ENCODE data around the gene CREM. TPM values are rescaled to one million over a fixed set of nuclear protein-coding genes. Genes with fewer than 3 reads are reported as not detected.

The CREM gene
- total RNA-seq, 1 experiment from 2014 or later: 43.0 TPM

DNA sequence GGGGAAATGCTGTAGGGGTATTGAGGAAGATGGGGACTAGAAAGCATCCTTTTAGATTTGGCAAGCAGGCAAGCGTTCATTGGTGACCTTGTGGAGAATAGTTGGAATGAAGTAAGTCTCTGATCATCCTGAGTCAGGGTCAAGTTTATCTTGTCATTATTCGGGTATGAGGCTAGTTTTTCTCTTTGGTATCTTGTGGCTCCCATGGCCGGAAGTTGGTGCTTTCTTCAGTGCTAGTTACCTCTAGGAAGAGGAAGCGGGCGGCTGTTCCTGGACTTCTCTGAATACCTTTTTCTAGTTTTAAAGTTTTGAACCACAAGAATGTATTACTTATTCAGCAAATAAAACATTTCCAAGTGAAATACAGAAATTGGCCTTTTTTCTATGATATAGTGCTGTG, 9.2 kb downstream of the CREM start:
- DNase-seq (ENCODE audit: low read depth): no peak

DNA sequence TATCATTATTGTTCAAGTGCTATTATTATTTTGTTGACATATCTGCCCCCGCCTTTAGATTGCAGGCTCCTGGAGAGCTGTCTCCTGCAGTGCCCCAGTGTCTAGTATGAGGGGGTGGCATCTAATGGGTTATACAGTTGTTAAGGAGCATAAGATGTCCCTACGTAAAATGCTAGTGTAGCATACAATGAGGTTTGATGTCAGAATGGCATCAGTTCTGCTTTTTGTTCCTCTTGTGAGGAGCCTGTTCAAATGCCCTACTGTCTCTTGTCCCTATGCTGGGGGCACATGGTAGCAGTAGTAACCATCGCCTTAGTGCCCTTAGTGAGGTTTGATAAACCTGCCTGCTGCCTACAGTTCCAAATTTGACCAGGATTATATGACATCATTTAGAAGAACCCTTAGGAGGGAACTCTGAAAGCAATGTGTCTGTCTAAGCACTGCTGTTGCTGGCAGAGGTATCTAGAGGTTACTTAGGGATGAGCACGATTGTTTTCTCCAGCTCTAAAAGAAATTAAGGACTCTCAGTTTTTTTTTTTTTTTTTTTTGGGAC, 9.7 kb downstream of the CREM start:
- DNase-seq (ENCODE audit: low read depth): no peak

DNA sequence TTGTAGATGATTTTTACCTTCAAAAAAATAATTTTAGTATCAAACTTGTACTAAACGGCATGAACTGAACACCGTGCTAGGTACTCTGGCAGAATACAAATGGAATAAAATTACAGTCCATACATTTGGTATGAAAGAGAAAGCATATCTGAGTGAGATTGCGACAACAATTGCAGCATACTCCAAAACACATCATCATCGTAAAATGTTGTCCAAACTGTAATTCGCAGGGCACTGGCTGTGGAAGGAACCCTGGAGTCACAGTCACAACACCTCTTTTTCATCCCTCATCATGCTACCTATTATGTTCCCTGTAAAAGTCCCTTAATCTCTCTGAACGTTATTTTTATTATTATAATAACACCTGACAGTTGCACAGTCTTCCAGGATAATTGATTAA, 13.5 kb downstream of the CREM start:
- DNase-seq (ENCODE audit: low read depth): no peak

- no peak for DNase-seq (ENCODE audit: low read depth)
Measured at GRCh38 chr10:35140727-35141126, 14.1 kb downstream of the CREM start.

GRCh38 chr10:35150308-35150707, 23.7 kb downstream of the CREM start:
- DNase-seq (ENCODE audit: low read depth): no peak

DNA sequence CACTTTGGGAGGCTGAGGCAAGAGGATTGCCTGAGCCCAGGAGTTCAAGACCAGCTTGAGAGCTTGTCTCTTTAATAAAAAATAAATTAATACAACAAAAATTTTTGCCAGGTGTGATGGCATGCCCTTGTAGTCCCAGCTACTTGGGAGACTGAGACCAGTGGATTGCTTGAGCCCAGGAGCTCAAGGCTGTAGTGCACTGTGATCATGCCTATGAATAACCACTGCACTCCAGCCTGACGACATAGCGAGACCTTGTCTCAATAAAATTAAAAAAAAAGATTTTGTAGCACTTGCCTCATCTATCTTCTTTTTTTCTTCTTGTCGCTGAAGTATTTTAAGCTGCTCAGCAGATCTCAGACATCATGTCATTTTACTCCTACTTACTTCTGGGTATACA, 26.3 kb downstream of the CREM start:
- DNase-seq (ENCODE audit: low read depth): no peak

DNA sequence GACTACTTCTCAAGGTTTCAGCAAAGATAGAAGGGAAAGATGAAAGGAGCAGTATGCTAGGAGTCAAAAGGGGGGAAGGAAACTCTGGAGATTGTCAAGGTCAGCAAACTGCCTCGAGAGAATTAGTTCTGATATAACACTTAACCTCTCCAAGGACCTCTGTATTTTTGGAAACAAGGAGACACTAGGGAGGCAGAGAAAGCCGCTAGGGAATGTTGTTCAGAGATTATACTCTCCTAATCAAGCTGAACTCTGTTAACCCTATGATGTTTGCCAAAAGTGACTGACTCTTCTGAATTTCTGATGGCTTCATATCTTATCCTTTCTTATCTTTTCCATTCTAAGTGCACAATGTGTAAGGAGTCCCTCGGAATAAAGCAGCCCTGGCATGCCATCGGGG, 27.1 kb downstream of the CREM start:
- DNase-seq (ENCODE audit: low read depth): no peak

DNA sequence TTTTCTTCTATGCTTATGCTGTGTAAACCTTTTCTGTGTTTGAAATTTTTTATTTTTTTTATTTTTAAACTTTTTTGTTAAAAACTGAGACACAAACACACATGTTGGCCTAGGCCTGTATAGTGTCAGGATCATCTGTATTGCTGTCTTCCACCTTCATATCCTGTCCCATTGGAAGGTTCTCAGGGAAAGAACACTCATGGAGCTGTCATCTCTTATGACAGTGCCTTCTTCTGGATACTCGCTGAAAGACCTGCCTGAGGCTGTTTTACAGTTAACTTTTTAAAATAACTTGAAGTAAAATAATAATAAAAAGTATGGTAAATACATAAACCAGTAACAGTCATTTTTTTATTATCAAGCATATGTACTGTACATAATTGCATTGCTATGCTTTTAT, 34.1 kb downstream of the CREM start:
- no peak for DNase-seq (ENCODE audit: low read depth)

DNA sequence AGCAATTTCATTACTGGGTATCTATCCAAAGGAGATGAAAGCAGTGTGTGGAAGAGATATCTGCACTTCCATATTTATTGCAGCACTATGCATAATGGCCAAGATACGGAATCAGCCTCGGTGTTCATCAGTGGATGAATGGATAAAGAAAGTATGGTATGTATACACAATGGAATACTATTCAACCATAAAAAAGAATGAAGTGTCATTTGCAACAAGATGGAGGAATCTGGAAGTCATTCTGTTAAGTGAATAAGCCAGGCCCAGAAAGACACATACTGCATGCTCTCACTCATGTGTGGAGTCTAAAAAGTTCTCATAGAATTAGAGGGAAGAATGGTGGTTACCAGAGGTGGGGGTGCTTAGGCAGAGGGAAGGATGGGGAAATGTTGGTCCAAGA, 35.3 kb downstream of the CREM start:
- no peak for DNase-seq (ENCODE audit: low read depth)

- no peak for DNase-seq (ENCODE audit: low read depth)
Measured at GRCh38 chr10:35165136-35165535, 38.5 kb downstream of the CREM start.

- DNase-seq (ENCODE audit: low read depth): no peak
Measured at GRCh38 chr10:35165811-35166210, 39.2 kb downstream of the CREM start.

- no peak for DNase-seq (ENCODE audit: low read depth)
Measured at GRCh38 chr10:35166607-35167006, 40.0 kb downstream of the CREM start.

DNA sequence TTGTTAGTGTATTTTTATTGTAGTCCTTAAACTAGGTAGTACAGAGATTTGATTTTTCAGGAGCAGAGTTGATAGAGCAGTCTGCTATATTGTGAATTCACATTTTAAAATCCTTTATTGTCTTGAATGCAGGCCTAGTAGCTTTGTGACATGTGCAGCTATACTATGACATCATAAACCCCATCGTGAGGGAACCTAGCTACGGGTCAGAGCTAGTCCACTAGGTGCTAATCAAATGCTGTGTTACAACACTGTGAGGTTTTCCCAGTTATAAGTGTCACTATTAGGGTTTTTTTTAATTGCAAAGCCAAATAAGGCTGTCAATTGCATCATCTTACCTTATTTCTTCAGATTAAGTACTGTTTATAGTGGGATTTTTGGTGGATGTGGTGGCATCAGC, 40.7 kb downstream of the CREM start:
- DNase-seq (ENCODE audit: low read depth): no peak

DNA sequence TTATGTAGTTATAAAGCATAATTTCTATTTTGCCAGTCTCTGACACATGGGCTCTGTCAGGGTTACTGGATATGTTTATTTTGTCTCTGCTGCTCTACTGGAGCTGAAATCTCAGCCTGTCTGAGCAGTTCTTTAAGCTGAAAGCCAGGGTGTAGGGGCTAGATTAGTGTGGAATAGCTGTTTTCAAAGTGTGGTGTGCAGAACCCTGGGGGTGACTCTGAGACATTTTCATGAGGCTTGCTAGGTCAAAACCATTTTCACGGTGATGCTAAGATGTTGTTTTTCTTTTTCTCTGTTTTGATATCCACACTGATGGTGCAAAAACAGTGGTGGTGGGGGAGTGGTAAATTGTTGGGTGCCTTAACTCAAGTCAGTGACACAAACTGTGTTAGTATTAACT, 45.5 kb downstream of the CREM start:
- peak; percentile 19 for DNase-seq (ENCODE audit: low read depth)

GRCh38 chr10:35172574-35172973, 45.9 kb downstream of the CREM start:
- peak; percentile 84 for DNase-seq (ENCODE audit: low read depth)

DNA sequence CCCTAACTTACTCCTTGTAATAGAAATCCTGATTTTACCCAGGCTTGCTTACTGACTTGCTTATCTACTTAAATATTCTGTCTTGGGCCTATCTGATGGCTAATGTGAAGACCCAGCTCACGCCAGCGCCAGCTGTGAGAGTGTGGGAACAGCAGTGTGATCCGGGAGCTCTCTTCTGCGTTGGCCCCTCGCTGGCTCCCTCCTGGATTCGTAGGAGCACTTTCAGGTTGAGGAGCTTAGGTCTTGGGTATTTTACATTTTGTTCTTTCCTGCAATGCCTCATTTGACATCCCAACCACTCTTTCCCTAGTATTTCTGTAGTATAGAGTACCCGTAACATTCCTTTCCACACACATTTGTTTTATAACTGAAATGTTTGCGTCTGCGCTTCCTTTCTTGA, 51.7 kb downstream of the CREM start:
- DNase-seq (ENCODE audit: low read depth): no peak

- no peak for DNase-seq (ENCODE audit: low read depth)
Measured at GRCh38 chr10:35182631-35183510, 56.2 kb downstream of the CREM start.

DNA sequence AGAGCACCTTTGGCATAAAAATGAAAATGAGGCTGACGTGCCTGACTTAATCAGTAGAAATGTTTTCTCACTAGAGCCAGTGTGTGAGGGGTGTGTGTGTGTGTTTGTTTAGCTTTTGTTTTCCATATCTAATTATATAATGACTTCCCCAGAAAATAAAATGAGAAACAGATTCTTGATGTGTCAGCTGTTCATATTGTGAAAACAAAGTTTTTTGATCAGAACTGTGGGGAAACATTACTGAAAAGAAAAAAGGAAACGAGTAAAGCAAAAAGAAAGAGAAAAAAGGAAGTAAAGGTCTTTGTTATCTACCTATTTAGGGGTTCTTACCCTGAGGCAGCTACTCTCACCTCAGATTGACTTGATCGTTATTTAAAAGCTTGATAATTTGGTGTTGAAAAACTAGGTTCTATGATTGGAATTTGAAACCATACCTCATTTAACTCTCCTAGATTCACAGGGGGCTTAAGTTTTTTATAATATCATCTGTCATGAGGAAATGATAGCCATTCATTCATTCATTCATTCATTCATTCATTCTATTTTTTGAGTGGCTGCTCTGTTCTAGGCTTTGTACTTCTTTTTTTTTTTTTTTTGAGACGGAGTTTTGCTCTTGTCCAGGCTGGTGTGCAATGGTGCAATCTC, 58.0 kb downstream of the CREM start:
- DNase-seq (ENCODE audit: low read depth): no peak

GRCh38 chr10:35185260-35186034, 58.8 kb downstream of the CREM start:
- no peak for DNase-seq (ENCODE audit: low read depth)

- DNase-seq (ENCODE audit: low read depth): no peak
Measured at GRCh38 chr10:35188954-35189353, 62.3 kb downstream of the CREM start.

- no peak for DNase-seq (ENCODE audit: low read depth)
Measured at GRCh38 chr10:35191523-35191922, 64.9 kb downstream of the CREM start.

GRCh38 chr10:35192645-35193249, 66.1 kb downstream of the CREM start:
- DNase-seq (ENCODE audit: low read depth): no peak
